Endothelial cell of umbilical vein (primary cell): ENCODE measurements around the gene PERCC1.

Source experiments
- EZH2 ChIP-seq: IDR thresholded peaks from 2 replicates; pipeline ENCODE4 v1.6.1; 2012; ENCODE audit warnings: borderline replicate concordance, low read depth, mild to moderate bottlenecking, moderate library complexity, low read length, inconsistent platforms; ENCODE audit not compliant: severe bottlenecking
- FOS ChIP-seq: IDR thresholded peaks from 2 replicates; pipeline ENCODE4 v1.6.1; 2011; ENCODE audit warnings: mild to moderate bottlenecking, low read length, moderate library complexity, borderline replicate concordance; ENCODE audit not compliant: insufficient read depth
- POLR2A ChIP-seq: IDR thresholded peaks from 2 replicates; pipeline ENCODE4 v1.6.1; 2012; ENCODE audit warnings: low read depth, mild to moderate bottlenecking, control low read depth, low read length
- TF ChIP-seq, protein P1 (sequence below), 2 donors: IDR thresholded peaks; 1 replicate in 1 of 2; 2 replicates in 1 of 2; pipeline ENCODE4 v1.5.1; 2011; ENCODE audit warnings: low read length in 2 of 2, mild to moderate bottlenecking in 2 of 2, moderate library complexity in 2 of 2, control low read depth in 1 of 2, inconsistent platforms in 1 of 2, low read depth in 1 of 2; ENCODE audit not compliant: insufficient read depth in 1 of 2; ENCODE audit errors: extremely low read depth in 1 of 2
- TF ChIP-seq, protein P2 (sequence below): IDR thresholded peaks from 2 replicates; pipeline ENCODE4 v1.6.1; 2011; ENCODE audit not compliant: insufficient read depth, insufficient read length

DNA sequence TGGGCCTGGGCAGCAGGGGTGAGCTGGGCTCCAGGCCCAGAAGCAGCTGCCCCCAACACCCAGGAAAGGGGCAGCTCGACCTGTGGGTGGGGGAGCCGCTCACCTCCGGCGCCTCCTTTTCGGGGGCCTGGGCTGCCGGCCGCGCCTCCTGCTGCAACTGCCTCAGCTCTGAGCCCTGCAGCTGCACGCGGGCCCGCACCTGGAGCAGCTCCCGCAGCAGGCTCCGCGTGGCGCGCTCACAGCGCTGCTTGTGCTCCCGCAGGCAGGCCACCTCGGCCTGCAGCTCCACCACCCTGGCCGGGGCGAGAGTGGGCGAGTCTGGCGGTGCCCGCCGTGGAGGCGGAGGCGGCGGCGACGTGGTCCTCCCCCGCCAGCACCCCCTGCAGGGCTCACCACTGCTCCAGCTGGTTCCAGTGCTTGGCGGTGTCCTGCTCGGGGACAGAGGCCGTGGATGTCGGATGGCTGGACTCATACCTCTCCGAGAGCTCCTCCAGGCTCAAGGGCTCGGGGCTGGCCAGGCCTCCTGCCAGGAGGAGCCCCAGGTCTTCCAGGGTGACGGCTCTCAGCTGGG is 12.6 kb downstream of the PERCC1 start:
- TF ChIP-seq, protein P1, sequence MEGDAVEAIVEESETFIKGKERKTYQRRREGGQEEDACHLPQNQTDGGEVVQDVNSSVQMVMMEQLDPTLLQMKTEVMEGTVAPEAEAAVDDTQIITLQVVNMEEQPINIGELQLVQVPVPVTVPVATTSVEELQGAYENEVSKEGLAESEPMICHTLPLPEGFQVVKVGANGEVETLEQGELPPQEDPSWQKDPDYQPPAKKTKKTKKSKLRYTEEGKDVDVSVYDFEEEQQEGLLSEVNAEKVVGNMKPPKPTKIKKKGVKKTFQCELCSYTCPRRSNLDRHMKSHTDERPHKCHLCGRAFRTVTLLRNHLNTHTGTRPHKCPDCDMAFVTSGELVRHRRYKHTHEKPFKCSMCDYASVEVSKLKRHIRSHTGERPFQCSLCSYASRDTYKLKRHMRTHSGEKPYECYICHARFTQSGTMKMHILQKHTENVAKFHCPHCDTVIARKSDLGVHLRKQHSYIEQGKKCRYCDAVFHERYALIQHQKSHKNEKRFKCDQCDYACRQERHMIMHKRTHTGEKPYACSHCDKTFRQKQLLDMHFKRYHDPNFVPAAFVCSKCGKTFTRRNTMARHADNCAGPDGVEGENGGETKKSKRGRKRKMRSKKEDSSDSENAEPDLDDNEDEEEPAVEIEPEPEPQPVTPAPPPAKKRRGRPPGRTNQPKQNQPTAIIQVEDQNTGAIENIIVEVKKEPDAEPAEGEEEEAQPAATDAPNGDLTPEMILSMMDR (IDR thresholded peaks at IDR 0.05; ENCODE audit: extremely low read depth in 1 of 2, insufficient read depth in 1 of 2, low read depth in 1 of 2, low read length in 2 of 2), result no peak
- TF ChIP-seq POLR2A (no peak), EZH2 (no peak), FOS (no peak)
- TF ChIP-seq, protein P2, sequence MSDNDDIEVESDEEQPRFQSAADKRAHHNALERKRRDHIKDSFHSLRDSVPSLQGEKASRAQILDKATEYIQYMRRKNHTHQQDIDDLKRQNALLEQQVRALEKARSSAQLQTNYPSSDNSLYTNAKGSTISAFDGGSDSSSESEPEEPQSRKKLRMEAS, result no peak
